Peyer's patch (tissue), 4 donors: ENCODE results near the gene PRKRIP1.

Experiments used
- CTCF ChIP-seq, 6 experiments: fragments of 450-650 bp in 4 of 6; fragments of 200-600 bp in 2 of 6; sonication (generic) in 1 of 6; IDR thresholded peaks; one replicate each; pipeline ENCODE4 v1.5.1; 2017 to 2019; ENCODE audit warnings: antibody characterized with exemption in 6 of 6, mild to moderate bottlenecking in 3 of 6, moderate library complexity in 1 of 6
- POLR2A ChIP-seq, 2 donors: fragments of 450-650 bp; IDR thresholded peaks; one replicate each; pipeline ENCODE4 v1.5.1; 2017; ENCODE audit warnings: antibody characterized with exemption in 2 of 2, mild to moderate bottlenecking in 2 of 2, moderate library complexity in 2 of 2

- no peak for TF ChIP-seq POLR2A (IDR thresholded peaks at IDR 0.05)
- no peak for TF ChIP-seq CTCF (IDR thresholded peaks at IDR 0.05)
Observed at GRCh38 chr7:102445674-102446071, 49.5 kb downstream of the PRKRIP1 start.
